Vagina (tissue), 2 donors: ENCODE measurements around the gene CREG1. TPM values are rescaled to one million over a fixed set of nuclear protein-coding genes. Genes with fewer than 3 reads are reported as not detected.
"Not testable (repeated sequence)": the region's sequence is repeated elsewhere in the genome, so short reads cannot be mapped to it uniquely, and the experiment has no call there.

Source experiments
- DNase-seq, 2 donors: peaks; one replicate each; pipeline ENCODE4 v3.0.0-alpha.2; 2017; ENCODE audit errors: extremely low spot score in 2 of 2
- H3K27ac ChIP-seq: fragments of 200-600 bp; sonication (generic); one replicate; pipeline ENCODE4 v1.5.1; 2019
- H3K27me3 ChIP-seq: fragments of 200-600 bp; sonication (generic); one replicate; pipeline ENCODE4 v1.5.1; 2019
- H3K36me3 ChIP-seq, 2 donors: fragments of 200-600 bp; sonication (generic); one replicate each; pipeline ENCODE4 v1.5.1; 2017 to 2019
- H3K4me1 ChIP-seq: fragments of 200-600 bp; sonication (generic); one replicate; pipeline ENCODE4 v1.5.1; 2019
- H3K4me3 ChIP-seq, 2 donors: fragments of 200-600 bp; sonication (generic); 1 replicate in 1 of 2; 2 replicates in 1 of 2; pipeline ENCODE4 v1.5.1; 2016 to 2019
- H3K9me3 ChIP-seq: fragments of 200-600 bp; sonication (generic); one replicate; pipeline ENCODE4 v1.5.1; 2019
- CTCF ChIP-seq, 3 experiments: fragments of 450-650 bp in 2 of 3; fragments of 200-600 bp in 1 of 3; sonication (generic) in 1 of 3; IDR thresholded peaks; one replicate each; pipeline ENCODE4 v1.5.1; 2017 to 2019; ENCODE audit warnings: antibody characterized with exemption in 3 of 3, mild to moderate bottlenecking in 2 of 3, moderate library complexity in 2 of 3
- POLR2A ChIP-seq, 2 donors: fragments of 450-650 bp; IDR thresholded peaks; one replicate each; pipeline ENCODE4 v1.6.1; 2017; ENCODE audit warnings: antibody characterized with exemption in 2 of 2, mild to moderate bottlenecking in 2 of 2, moderate library complexity in 2 of 2
- POLR2AphosphoS5 ChIP-seq, 2 donors: sonication (generic); formaldehyde crosslinking; IDR thresholded peaks; one replicate each; pipeline ENCODE4 v1.9.0; 2017; ENCODE audit warnings: antibody characterized with exemption in 2 of 2, mild to moderate bottlenecking in 2 of 2, low read depth in 1 of 2; ENCODE audit not compliant: insufficient read depth in 1 of 2
- intact Hi-C: fragments of 100-400 bp; cut with DNase I; formaldehyde crosslinking; loops from one replicate; pipeline ENCODE4 v1.15.1; 2023
- total RNA-seq: library from RNA; depleted of rRNA; stranded (reverse); fragments of >200 nt; gene quantifications from one replicate; pipeline ENCODE4 v1.2.3, GENCODE V29; 2016

The CREG1 gene
- total RNA-seq, 1 donor from 2014 or later = 152 TPM

DNA sequence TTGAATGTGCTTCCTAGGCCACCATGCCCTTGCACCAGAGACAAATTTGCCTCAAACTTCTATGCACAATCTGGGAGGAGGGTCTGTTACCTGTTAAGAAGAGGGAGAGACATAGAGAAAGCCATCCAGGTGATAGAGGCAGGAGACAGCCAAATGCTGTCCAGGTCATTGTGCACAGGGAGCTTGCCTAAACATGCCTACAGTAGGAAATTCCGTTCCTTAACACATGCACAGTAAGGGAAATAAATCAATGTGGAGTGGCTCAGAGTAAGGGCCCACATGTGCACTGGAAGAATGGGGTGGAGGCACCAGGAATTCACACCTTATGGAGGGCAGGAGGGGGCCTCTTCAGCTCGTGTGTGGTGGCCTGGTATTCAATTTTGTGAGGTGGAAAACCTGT lies 19.5 kb upstream of the CREG1 start:
- TF ChIP-seq POLR2AphosphoS5 (IDR thresholded peaks at IDR 0.05; ENCODE audit: insufficient read depth in 1 of 2, low read depth in 1 of 2) (no peak), POLR2A (IDR thresholded peaks at IDR 0.05) (no peak), CTCF (IDR thresholded peaks at IDR 0.05) (no peak)
- Histone ChIP-seq H3K27me3 (no peaks in the 10 kb centered on the region), H3K9me3 (no peaks in the 10 kb centered on the region), H3K4me1 (no peaks in the 10 kb centered on the region), H3K36me3 (no peaks in the 10 kb centered on the region), H3K4me3 (no peak overlapping the region), H3K27ac (no peak overlapping the region)
- intact Hi-C loops = no loop called here
- DNase-seq = no peak

GRCh38 chr1:167570712-167571111 lies 17.1 kb upstream of the CREG1 start:
- H3K4me3 ChIP-seq, DNase-seq, H3K27ac ChIP-seq, H3K4me1 ChIP-seq, intact Hi-C loops, H3K27me3 ChIP-seq, H3K9me3 ChIP-seq, H3K36me3 ChIP-seq: not testable (repeated sequence)

DNA sequence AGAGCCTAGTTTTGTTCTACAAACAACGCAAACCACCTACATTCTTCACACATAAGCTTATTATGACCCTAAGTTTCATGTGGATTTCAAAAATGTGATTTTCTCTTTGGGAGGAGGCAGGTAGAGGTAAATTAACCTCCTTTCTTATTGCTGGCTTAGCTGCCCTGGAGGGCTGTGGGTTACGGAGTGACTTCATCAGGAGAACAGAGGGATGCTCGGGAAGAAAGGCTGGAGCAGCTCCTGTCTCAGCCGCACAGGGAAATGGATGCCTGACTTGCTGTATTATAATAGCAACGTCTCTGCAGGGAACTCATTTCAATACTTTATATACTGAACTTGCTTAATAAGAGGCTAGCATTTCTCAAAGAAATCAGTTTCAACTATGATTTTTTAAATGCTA lies 14.1 kb upstream of the CREG1 start:
- intact Hi-C loops = no loop called here

DNA sequence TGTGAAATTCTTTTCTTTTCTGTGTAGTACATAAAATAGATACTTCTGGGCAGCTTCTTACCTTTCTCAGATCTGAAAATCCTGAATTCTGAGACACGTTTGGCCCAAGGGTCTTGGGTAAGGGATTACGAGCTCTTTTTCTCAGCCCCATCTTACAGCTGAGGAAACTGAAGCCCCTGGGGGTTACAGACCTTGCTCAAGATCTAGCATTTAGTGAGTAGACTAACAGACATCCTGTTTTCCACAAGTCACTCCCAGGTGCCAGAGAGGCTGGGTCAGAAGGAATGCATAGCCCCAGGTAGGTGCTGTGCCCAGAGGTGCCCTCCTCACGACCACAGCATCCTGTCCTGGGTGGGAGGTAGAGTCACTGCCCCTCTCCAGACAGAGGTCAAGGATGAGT lies 13.2 kb upstream of the CREG1 start:
- Histone ChIP-seq H3K4me1 (no peaks in the 10 kb centered on the region), H3K9me3 (no peaks in the 10 kb centered on the region)
- intact Hi-C loops = no loop called here

More for the DNA sequence above, 14.1 kb upstream of the CREG1 start:
- H3K9me3 ChIP-seq = no peaks in the 10 kb centered on the region
- H3K36me3 ChIP-seq = no peaks in the 10 kb centered on the region
- no peak overlapping the region for H3K27ac ChIP-seq
- no peaks in the 10 kb centered on the region for H3K27me3 ChIP-seq
- H3K4me1 ChIP-seq = no peaks in the 10 kb centered on the region
- no peak for TF ChIP-seq CTCF (IDR thresholded peaks at IDR 0.05)
- TF ChIP-seq POLR2A (IDR thresholded peaks at IDR 0.05) = no peak
- TF ChIP-seq POLR2AphosphoS5 (IDR thresholded peaks at IDR 0.05; ENCODE audit: insufficient read depth in 1 of 2, low read depth in 1 of 2) = no peak
- no peak overlapping the region for H3K4me3 ChIP-seq
- no peak for DNase-seq

DNA sequence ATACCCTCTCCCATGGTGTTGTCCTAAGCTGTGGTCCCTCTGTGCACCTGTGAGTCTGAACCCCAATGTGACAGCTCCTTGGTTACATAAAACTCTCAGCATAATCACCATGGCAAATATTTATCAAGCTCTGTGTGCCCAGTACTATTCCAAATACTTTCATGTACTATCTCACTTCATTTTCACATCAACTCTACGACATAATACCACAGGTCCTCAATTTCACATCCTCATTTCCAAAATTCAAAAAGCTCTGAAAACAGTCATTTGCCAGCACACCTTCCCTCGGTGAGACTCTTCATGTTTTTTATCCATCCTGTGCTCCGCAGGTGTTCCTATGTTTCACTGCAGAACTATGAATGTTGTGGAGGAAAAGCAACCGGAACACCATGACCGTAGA lies 12.4 kb upstream of the CREG1 start:
- Histone ChIP-seq H3K27ac (no peak overlapping the region), H3K27me3 (no peaks in the 10 kb centered on the region), H3K9me3 (no peaks in the 10 kb centered on the region), H3K4me3 (no peak overlapping the region), H3K4me1 (no peaks in the 10 kb centered on the region), H3K36me3 (no peaks in the 10 kb centered on the region)
- no peak for DNase-seq
- intact Hi-C loops = no loop called here
- TF ChIP-seq CTCF (IDR thresholded peaks at IDR 0.05) = no peak
- no peak for TF ChIP-seq POLR2AphosphoS5 (IDR thresholded peaks at IDR 0.05; ENCODE audit: insufficient read depth in 1 of 2, low read depth in 1 of 2)
- TF ChIP-seq POLR2A (IDR thresholded peaks at IDR 0.05) = no peak

More for the DNA sequence above, 13.2 kb upstream of the CREG1 start:
- Histone ChIP-seq H3K4me3 (no peak overlapping the region), H3K27me3 (no peaks in the 10 kb centered on the region), H3K36me3 (no peaks in the 10 kb centered on the region), H3K27ac (no peak overlapping the region)
- no peak for TF ChIP-seq POLR2AphosphoS5 (IDR thresholded peaks at IDR 0.05; ENCODE audit: insufficient read depth in 1 of 2, low read depth in 1 of 2)
- TF ChIP-seq CTCF (IDR thresholded peaks at IDR 0.05) = no peak
- no peak for TF ChIP-seq POLR2A (IDR thresholded peaks at IDR 0.05)
- no peak for DNase-seq
